22Rv1 (cell line): ENCODE data around the gene EIF4EBP2.

Experiments
- H3K27ac ChIP-seq: fragments of 450-650 bp; 2 replicates; pipeline ENCODE4 v1.5.1; 2017
- ZFX ChIP-seq: fragments of 450-650 bp; IDR thresholded peaks from 2 replicates; pipeline ENCODE4 v1.6.1; 2017; ENCODE audit warnings: antibody characterized with exemption, borderline replicate concordance
- TF ChIP-seq, protein P1 (sequence below): fragments of 450-650 bp; IDR thresholded peaks from 2 replicates; pipeline ENCODE4 v1.5.1; 2017; ENCODE audit warnings: mild to moderate bottlenecking

Gene EIF4EBP2

DNA sequence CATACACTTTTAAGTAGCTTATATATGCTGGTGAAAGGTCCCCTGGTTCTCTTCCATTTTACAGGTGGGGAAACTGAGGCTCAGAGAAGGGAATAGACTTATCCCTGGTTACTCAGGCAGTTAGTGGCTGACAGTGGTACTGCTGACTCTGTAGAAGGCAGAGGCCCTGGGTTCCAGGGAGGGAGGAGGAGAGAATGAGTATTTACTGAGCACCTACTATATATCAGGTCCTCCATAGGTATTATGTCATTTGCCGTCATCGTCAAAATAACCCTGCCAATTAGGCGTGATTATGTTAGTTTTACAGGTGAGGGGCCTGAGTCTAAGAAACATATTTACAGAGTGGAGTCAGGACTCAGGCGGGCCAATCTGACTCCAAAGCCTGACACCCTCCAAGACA is 61.3 kb downstream of the EIF4EBP2 start:
- TF ChIP-seq ZFX: no peak
- TF ChIP-seq, protein P1, sequence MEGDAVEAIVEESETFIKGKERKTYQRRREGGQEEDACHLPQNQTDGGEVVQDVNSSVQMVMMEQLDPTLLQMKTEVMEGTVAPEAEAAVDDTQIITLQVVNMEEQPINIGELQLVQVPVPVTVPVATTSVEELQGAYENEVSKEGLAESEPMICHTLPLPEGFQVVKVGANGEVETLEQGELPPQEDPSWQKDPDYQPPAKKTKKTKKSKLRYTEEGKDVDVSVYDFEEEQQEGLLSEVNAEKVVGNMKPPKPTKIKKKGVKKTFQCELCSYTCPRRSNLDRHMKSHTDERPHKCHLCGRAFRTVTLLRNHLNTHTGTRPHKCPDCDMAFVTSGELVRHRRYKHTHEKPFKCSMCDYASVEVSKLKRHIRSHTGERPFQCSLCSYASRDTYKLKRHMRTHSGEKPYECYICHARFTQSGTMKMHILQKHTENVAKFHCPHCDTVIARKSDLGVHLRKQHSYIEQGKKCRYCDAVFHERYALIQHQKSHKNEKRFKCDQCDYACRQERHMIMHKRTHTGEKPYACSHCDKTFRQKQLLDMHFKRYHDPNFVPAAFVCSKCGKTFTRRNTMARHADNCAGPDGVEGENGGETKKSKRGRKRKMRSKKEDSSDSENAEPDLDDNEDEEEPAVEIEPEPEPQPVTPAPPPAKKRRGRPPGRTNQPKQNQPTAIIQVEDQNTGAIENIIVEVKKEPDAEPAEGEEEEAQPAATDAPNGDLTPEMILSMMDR: no peak
- H3K27ac ChIP-seq: no peak overlapping the region

DNA sequence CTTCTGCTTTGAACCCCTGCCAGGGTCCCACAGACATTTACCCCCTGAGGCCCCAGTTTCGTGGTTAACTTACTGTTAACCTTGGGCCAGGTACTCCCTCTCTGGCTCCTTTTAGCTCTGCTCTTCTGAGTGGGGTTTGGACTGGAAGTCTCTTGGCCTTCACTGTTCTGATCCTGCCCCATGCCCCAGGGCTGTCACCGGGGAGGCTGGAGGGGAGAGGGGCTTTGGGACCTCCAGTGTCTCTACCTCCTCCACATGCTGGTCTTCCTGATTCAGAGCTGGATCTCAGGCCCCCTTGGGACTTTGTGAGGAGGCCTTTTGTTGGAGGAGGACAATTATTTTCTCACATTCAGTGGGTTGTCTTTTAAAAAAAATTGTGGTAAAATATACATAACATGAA is 61.9 kb downstream of the EIF4EBP2 start:
- no peak overlapping the region for H3K27ac ChIP-seq
- TF ChIP-seq, protein P1: no peak
- TF ChIP-seq ZFX: no peak

DNA sequence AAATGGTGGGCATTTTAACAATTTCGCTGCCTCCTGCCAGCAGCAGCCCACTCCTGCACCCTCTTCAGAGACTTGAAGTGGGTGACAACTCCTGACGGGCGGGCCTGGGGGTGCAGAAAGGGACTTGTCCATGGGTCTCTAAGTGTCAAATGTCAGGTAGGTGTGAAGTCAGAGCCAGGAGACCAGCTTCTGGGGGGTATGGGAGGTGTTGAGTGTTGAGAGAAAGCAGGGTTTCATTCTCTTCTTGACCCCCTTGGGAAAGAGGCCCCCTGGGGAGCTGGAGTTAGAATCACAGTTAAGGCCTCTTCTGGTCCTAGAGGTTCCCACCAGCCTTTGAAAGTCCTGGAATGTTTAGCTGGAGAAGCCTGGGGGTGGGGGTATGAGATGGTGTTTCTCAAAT is 63.0 kb downstream of the EIF4EBP2 start:
- no peak overlapping the region for H3K27ac ChIP-seq
- no peak for TF ChIP-seq ZFX
- TF ChIP-seq, protein P1: no peak

- no peak overlapping the region for H3K27ac ChIP-seq
- TF ChIP-seq, protein P1: no peak
- no peak for TF ChIP-seq ZFX
Measured at GRCh38 chr10:70472799-70473454, 69.0 kb downstream of the EIF4EBP2 start.

GRCh38 chr10:70474780-70475179 is 70.8 kb downstream of the EIF4EBP2 start:
- H3K27ac ChIP-seq: no peak overlapping the region
- TF ChIP-seq, protein P1: no peak

GRCh38 chr10:70475661-70476060 is 71.7 kb downstream of the EIF4EBP2 start:
- no peak for TF ChIP-seq ZFX
- TF ChIP-seq, protein P1: no peak
- no peak overlapping the region for H3K27ac ChIP-seq

DNA sequence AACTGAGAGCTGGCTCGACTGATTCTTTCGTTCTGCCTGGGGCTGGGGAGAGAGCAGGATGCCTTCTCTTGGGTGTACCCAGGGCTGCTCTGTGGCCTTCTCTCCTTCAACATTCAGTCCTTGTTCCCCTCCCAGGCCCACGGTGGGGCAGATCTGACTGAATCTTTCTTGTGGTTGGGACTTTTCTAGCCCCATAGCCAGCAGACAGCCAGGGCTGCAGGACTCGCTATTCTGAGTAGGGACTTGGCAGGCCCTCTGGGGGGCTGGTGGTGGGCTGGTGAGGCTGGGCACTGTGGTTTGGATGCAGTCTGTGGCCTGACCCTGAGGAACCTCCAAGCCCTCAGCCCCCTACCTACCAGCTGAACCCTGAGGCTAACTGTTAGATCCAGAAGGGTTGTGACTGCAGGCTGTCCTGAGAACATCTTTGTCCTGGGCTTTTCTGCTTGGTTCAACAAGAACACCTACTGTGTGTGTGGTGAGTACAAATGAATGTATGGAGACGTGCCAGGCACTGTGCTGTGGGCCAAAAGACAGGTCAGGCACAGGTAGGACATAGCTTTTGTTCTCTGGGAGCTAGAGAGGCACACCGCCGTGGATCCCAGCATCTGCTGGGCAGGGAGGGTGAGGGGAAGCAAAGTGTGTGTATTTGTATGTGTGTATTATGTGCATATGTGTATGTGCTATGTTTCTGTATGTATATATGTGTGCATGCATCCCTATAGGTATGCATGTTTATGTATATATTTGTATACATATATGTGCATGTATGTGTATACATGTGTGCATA is 72.5 kb downstream of the EIF4EBP2 start:
- TF ChIP-seq ZFX: no peak
- TF ChIP-seq, protein P1: no peak
- no peak overlapping the region for H3K27ac ChIP-seq
